HG03060 (cell line): ENCODE data around the gene KYAT1.
"Not testable (repeated sequence)": the region's sequence is repeated elsewhere in the genome, so short reads cannot be mapped to it uniquely, and the experiment has no call there.

Experiments used
- ATAC-seq: cut with Tn5 transposase; IDR thresholded peaks from one replicate; pipeline ENCODE4 v1.9.1; 2021; ENCODE audit warnings: low read depth, moderate number of reproducible peaks; ENCODE audit not compliant: unreplicated experiment

The KYAT1 gene

GRCh38 chr9:128843171-128843570 is 38.6 kb downstream of the KYAT1 start:
- not testable (repeated sequence) for ATAC-seq

- ATAC-seq, result no peak
These were observed 39.9 kb downstream of the KYAT1 start for GRCh38 chr9:128841694-128842492.

- ATAC-seq, result no peak
These were observed 41.2 kb downstream of the KYAT1 start for GRCh38 chr9:128840524-128840923.

- ATAC-seq, result no peak
These were observed 43.4 kb downstream of the KYAT1 start for GRCh38 chr9:128838338-128838737.

- ATAC-seq, result no peak
These were observed 45.1 kb downstream of the KYAT1 start for GRCh38 chr9:128836509-128837145.

GRCh38 chr9:128835246-128836210 is 46.2 kb downstream of the KYAT1 start:
- ATAC-seq, result no peak

GRCh38 chr9:128833696-128834095 is 48.1 kb downstream of the KYAT1 start:
- ATAC-seq, result no peak

GRCh38 chr9:128829477-128830251 is 52.1 kb downstream of the KYAT1 start, which contains the start of gene SPOUT1:
Gene SPOUT1, minus strand, starts transcription at chr9:128829794. Its CDS starts 14 bp downstream, at chr9:128829780.
- peak; percentile 73 for ATAC-seq

- ATAC-seq, result no peak
These were observed 52.9 kb downstream of the KYAT1 start for GRCh38 chr9:128828719-128829452.

- ATAC-seq, result no peak
These were observed 53.5 kb downstream of the KYAT1 start for GRCh38 chr9:128828267-128828666.

GRCh38 chr9:128825923-128826700 is 55.6 kb downstream of the KYAT1 start:
- no peak for ATAC-seq

GRCh38 chr9:128824911-128825310 is 56.8 kb downstream of the KYAT1 start:
- ATAC-seq, result no peak

GRCh38 chr9:128823903-128824406 is 57.8 kb downstream of the KYAT1 start:
- no peak for ATAC-seq

GRCh38 chr9:128823362-128823902 is 58.3 kb downstream of the KYAT1 start:
- ATAC-seq, result no peak

- ATAC-seq, result no peak
These were observed 59.2 kb downstream of the KYAT1 start for GRCh38 chr9:128822407-128823042.

- no peak for ATAC-seq
These were observed 60.0 kb downstream of the KYAT1 start for GRCh38 chr9:128821584-128822406.
